ENCODE measurements around the gene AKAP13.
"Not testable (repeated sequence)": the region's sequence is repeated elsewhere in the genome, so short reads cannot be mapped to it uniquely, and the experiment has no call there.

AKAP13 gene

DNA sequence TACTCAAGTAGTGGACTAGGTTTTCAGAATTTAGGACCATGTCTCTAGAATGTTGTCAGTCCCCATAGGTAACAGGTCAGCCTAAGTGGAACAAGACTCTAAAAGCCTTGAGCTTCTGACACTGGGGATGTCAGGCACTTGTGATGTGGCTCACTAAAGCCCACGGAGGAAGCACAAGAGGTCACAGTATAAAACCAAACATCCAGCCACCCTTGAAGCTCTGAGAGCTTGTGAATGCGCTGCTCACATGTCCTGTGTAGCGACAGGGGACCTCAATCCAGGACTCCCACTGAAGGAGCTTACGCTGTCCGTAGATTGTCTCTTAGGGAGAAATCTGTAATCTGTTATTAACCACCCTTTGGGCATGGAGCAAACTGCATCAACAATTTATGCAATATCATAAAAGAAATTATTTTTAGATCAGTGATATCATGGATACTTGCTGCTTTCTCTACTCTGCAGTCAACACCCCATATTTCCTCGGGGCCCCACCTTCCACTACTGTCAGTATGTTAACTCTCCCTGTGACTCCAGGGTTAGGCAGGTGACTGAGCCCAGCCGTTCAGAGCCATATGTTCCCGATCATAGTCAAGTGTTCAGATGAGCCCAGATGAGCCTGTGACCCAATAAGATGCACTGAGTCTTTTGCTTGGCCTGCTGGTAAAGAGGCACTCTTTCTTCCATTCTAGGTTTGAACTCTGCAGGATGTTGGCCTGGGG, 32.2 kb upstream of the AKAP13 start:
- not testable (repeated sequence) for DNase-seq

DNA sequence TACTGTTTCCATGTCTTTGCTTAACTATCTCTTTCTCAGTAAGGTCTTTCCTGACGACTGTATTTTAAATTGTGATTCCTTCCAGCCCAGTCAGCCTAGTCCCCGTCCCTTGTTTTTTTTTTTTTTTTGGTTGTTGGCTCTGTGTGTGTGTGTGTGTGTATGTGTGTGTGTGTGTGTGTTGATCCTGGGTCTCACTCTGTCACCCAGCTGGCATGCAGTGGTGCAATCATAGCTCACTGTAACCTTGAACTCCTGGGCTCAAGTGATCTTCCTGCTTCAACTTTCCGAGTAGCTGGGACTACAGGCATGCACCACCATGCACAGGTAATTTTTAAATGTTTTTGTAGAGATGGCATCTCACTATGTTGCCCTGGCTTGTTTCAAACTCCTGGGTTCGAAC, 31.3 kb upstream of the AKAP13 start:
- not testable (repeated sequence) for DNase-seq

DNA sequence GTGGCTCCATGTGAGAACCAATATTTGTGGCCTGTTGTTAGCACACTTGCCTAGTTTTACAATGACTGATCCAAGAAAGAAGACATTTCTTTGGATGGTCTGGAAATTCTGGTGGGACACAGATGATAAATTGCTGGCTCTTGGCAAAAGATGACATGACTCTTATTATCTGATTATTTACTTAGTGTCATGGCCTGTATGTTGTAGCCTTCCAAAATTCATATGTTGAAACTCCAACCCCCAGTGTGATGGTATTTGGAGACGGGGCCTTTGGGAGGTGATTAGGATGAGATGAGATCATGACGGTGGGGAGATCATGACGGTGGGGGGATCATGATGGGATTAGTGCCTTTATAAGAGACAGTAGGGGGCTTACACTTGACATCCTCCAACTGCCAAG, 30.0 kb upstream of the AKAP13 start:
- no peak for DNase-seq

DNA sequence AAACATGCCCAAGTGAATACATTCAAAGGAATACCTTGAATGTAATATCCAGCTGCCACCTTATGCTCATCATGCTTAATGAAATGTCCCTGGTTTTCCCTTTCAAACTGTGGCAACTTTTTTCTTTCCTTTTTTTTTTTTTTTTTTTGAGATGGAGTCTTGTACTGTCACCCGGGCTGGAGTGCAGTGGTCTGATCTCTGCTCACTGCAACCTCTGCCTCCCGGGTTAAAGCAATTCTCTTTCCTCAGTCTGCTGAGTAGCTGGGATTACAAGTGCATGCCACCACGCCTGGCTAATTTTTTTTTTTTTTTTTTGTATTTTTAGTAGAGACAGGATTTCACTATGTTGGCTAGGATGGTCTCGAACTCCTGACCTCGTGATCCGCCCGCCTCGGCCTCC, 28.9 kb upstream of the AKAP13 start:
- not testable (repeated sequence) for DNase-seq

DNA sequence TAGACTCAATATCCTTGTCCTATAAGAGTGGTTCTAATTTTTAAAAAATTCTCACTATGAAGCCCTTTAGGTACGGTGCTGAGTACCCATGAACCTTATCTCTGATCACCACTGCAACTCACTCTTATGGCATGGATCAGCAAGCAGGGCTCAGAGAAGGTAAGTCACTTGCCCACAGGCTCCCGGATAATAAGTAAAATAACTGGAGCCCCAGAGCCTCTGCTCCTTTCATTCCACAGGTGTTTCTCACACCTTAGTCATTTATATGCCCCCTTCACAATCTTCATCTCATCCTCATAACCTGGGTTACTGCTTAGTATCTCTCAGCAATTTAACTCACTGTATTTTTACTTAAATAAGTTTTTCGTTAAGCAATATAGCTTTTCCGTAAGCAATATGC, 28.4 kb upstream of the AKAP13 start:
- DNase-seq, result no peak

DNA sequence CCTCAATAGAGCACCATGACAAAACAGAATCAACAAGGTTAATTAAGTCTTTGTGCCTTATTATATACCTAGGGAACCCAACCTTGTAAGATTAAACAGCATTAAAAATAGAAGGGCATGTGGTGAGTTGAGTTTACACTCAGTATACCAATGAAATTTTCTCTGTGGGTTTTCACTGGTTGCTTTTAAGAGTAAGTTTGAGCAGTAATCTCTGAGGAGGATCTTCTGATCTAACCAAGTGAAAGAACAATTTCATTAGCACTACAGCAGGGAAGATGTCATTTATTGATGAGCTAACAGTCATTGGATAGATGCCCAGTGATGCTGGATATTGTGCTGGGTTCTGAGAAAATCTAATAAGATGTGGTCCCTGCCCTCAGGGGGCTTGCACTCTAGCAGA, 26.9 kb upstream of the AKAP13 start:
- DNase-seq, result no peak

DNA sequence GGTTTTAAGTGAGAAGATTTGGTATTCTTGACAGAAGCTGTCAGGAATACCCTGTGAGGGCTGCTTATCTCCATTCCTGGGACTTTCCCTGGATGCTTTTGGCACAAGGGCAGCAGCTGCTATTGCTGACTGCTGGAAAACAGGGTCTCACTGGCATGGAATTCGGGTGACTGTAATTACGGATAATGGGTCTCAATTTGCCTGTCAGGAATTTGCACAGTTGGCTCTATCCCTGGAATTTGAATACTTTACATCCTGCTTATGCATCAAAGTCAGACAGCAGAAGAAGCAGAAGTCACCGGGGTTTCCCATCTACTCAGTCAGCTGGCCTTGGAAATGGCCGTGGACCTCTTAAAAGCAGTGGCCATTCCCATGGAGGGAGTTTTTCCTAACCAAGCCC, 25.9 kb upstream of the AKAP13 start:
- DNase-seq, result no peak

DNA sequence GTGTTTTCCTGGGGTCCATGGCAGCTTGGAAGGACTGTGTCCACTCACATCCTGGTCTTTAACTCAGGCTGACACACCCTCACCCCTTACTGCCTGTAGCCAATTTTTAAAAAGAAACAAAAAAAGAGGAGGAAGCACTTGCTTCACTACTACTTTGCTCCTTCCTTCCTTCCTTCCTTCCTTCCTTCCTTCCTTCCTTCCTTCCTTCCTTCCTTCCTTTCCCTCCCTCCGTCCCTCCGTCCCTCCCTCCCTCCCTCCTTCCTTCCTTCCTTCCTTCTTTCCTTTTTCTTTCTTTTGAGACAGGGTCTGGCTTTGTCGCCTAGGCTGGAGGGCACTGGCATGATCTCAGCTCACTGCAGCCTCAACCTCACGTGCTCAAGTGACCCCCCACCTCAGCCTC, 25.5 kb upstream of the AKAP13 start:
- DNase-seq, result no peak

DNA sequence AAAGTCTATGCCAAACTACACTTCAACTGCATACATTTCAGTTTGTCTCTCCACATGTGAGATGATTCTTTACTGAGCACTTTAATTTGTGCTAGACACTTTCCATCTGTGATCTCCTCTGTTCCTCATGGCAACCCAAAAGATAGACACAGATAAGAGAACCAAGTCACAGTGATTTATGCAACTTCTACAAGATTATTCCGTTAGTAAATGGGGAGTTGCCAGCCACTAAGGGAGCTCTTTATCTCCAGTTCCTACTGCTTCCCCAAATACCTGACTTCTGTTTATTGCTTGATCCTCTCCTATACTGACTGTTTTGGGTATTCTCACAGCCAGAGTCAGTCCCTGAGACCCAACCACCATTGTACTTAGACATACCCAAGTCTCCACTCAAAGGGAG, 24.1 kb upstream of the AKAP13 start:
- DNase-seq, result no peak

DNA sequence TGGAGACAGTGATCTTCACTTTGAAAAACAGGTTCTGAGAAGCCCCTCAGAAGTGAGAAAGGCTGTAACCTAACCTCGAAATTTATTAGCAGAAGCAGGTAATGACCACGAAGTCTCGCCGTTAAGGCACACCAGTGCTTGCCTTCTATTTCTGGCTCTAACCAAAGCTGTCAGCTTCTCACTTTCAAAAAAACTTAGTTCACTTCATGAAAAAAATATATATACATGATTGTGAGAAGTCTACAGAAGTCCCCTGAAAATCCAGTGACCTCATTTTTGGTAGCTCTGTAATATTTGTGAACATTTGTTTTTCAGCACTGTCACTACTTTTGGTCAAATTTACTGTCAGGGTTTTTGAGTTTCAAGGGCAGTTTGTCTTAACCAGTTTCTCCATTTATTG, 19.1 kb upstream of the AKAP13 start:
- no peak for DNase-seq

DNA sequence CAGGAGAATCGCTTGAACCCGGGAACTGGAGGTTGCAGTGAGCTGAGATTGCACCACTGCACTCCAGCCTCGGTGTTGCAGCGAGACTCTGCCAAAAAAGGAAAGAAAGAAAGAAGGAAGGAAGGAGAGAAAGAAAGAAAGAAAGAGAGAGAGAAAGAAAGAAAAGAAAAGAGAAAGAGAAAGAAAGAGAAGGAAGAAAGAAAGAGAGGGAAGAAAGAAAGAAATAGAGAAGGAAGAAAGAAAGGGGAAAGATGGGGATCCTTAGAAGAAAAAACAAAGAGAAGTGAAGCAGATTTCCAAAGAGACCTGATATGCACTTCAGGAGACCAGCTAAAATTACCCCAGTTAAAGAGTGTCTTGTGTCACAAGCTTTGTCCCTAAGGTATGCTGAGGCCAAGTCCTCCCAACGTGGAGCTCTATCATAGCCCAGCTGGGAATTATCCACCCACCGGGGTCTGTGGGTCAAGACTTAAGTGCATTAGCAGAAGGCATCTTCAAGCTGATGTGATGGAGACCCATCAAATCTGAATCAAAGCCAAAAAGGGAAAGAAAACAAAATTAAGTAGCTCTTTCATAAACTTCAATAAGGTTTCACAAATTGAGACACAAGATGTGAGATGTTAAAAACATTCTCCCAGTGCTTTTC, 17.8 kb upstream of the AKAP13 start:
- DNase-seq, result no peak

DNA sequence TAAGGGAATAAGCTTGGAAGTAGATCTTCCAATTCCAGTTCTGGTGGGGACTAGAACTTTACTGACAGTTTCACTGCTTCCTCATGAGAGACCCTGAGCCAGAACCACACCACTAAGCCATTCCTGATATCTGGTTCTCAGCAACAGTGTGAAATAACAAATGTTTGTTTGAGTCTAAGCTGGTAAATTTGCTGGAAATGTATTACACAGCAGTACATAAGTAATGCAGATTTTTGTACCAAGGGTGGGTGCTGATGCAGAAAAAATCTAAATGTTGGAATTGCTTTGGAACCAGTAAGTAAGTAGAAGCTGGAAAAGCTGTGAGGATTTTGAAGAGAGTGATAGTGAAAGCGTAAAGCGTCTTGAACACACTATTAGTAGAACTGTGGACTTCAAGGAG, 14.4 kb upstream of the AKAP13 start:
- no peak for DNase-seq

DNA sequence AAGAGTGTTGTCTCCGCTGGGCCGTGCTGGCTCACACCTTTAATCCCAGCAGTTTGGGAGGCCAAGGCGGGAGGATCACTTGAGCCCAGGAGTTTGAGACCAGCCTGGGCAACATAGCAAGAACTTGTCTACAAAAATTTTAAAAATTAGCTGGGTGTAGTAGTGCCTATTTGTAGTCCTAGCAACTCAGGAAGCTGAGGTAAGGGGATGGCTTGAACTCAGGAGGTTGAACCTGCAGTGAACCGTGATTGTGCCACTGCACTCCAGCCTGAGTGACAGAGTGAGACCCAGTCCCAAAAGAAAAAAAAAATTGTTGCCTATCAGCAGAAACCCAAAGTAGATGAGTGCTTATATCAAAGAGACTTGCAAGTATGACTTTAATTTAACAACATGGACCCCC, 12.7 kb upstream of the AKAP13 start:
- no peak for DNase-seq

DNA sequence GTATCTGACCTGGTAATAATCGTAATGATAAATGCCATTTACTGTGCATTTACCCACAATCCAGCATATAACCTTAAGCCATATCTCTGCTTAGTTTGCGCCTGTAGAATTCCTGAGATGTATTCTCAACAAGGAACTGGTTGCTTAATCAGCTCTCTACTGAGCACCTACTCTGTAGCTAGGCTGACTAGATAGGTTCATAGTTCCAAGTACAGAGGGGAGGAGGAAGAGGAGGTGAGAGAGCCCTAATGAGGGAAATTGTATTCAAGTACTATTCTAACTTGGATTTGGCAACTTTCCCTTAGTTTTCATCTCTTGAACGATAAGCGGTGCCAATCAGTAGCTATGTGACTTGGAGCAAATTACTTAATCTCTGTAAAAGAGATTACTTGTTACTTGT, 5.6 kb upstream of the AKAP13 start:
- no peak for DNase-seq

DNA sequence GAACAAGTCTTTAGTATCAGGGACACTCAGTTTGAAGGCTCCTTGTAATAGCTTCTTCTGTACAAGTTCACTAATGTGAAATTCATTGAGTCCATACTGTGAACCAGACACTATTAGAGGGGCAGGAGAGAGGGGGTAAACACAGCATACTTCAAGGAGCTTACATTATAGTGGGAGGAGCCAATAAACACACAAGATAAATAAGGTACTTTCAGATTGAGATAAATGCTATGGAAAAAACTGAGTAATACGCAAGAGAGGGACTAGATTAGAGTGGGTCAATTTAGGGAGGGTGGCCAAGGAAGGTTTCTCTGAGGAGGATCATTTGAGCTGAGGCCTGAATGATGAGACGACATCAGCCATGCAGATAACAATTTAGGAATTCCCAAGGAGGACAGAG, 3.1 kb upstream of the AKAP13 start:
- no peak for DNase-seq

DNA sequence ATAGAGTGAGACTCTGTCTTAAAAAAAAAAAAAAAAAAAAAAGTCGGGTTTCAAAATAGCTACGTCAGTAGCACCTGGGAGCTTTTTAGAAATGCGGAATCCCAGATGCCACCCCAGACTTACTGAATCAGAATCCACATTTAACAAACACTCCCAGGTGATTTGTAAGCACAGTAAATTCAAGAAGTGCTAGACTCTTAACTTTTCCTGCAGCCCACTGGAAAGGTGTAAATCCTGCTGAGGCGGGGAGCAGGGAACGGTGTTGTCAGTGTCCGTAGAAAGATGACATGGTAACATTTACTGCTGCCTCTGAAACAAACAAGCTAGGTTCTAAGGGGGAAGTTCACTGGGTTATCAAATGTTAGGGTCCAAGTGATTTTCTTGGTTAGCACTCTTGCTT, 2.4 kb upstream of the AKAP13 start:
- no peak for DNase-seq

DNA sequence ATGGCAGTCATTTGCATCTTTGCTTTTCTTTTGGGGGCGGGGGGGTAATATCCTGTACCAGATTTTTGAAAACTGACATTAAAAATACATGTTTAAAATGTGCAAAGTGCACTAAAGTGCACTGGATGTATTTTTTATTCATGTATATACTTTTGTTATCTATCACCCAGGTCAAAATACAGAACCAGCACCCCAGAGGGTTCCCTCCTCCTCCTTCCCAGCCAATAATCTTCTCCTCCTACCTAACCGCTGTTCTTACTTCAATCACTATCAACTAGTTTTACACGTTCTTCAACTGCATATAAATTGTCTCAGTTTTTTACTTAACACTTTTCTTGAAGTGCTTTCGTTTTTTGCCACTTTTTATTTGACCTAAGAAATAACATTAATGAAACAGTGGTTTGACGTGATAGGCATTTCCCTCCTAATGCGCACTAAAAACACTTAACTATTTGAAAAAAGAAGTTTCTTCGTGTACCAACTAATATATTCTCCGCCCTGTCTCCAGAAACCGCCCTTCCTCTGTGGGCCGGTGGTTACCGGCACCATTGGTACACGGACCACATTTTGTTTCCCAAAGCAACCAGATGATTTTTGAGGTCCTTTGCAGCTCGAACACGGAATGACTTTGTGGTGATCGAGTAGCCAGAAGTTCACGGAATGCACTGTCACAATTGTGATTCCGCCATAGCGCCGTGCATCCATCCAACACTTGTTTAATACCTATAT, 836 bp upstream of the AKAP13 start:
- DNase-seq, result no peak

DNA sequence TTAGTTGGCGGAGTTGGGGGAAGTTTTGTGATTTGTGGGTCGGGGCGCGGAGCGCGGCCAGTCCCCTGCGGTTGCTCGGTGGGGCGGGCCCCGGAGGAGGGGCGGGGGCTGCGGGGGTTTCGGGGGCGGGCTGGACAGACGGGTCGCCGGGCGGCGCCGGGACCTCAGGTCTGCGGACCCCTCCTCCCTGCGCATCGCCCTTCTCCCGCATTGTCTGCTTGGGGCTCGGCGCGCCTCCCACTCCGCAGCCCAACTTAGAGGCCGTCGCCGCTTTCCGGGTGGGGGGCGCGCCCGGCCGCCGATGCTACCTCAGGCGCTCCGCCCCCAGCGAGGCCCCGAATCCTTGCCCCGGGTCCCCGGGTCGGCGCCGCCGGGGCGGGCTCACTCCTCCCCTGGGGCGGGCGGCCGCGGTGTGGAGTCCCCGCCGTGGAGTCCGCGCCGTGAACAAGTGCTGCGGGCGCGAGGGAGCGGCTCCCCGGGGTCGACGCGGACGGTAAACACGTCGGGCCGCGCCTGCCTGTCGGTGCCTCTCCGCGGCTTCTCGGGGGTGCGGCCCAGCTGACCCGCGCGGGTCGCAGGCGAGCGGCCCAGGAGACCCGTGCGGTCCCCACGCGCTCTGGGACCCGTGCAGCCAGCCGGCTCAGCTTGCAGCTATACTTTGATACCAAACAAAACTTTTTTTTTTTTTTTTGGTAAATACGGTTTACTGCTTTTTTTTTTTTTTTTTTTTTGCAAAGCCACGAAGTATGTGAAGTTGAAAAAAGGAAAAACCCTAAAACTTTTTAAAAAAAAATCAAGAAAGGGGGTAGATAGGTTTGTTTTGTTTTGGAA, 624 bp downstream of the AKAP13 start:
- DNase-seq, result no peak

DNA sequence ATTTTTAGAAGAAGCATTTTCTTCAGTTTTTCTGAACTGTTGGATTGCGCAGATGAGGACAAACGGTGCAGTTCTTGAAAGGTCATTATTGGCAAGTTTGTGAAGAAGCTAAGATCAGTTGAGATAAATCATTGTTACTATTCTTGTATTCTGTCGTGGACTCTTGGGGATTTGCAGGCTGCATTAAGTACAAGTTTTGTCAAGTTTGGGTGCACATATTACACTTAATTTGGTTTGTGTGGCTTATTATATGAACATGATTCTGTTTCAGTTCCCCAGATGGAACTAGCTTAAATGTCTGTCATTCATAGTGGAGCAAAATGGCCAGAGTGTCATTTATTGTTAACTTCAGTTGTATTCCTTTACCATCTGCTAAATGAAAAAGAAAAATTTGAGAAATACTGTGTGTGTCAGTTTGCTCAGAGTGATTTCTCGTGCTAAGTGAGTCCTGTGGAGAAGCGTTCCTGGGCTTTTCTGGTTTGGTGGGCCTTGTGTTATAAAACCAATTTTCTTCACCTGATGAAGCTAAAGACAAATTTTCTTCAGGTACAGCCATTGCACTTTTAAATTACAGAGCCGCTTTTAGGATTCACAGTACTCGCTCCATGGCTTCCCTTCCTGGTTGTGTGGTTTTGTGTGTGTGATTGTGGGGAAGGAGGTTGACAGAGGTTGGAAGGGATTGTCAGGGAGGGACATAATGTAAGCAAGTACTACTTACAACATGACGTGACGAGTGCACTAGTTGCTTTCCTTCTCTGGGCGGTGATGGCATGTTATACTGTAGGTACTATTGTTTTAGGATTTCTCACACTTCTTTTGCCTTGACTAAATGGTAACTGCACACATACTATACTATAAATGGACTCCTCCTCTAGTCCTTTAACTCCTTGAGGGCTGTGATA, 1.7 kb downstream of the AKAP13 start:
- no peak for DNase-seq

DNA sequence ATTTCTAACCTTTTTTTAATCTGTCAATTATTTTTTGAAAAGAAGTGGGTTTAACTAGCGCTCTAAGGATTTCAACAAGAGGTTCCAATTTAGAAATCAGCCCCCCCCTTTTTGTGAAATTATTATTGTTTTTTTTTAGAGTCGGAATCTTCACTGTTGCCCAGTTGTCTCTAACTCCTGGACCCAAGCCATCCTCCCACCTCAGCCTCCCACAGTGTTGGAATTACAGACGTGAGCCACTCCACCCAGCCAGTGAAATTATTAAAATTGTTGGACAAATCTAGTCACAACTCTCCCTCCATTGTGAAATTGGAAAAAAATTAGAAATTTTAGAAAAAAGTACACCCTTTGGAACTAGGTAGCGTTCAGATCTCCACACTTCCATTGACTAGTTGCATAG, 2.5 kb downstream of the AKAP13 start:
- no peak for DNase-seq

DNA sequence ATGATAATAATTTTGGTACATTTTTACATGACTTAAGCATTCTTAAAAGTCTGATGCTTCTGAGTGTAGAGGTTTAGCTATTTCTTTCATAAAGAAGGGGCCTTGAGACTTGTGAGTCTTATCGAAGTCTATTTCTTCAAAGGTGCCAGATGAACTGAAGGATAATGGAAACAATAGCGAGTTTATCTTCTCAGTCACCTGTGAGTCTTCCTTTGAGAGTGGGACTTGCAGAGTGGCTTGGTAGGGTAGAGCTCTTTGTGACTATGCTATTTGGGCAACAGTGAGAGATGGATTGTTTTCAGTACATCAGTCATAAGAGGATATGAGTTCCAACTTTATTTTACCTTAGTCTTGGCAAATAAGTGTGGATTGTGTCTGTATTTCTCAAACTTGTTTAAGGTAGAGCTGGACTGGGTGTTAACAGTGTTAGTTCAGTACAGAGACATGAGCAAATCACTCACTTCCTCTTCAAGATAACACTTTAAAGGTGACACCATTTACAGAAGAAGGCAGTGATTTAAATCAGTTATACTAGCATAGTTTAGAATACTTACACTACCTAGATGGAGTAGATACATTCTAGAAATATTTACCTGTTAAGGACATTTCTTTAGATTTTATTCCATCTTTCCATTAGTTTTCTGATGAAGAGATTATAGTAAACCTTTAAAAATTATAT, 3.2 kb downstream of the AKAP13 start:
- DNase-seq, result no peak

DNA sequence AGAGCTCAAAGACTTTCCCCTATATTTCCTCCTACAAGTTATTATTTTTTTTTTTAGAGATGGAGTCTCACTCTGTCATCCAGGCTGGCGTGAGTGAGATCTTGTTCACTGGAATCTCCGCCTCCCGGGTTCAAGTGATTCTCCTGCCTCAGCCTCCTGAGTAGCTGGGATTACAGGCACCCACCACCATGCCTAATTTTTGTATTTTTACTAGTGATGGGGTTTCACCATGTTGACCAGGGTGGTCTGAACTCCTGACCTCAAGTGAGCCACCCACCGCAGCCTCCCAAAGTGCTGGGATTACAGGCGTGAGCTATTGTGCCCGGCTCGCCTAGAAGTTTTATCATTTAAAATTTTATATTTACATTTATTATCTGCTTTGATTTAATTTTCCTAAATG, 5.9 kb downstream of the AKAP13 start:
- no peak for DNase-seq
